HepG2 (cell line): ENCODE data around the gene BUB1. TPM values are rescaled to one million over a fixed set of nuclear protein-coding genes. Genes with fewer than 3 reads are reported as not detected.

Source experiments
- ATAC-seq: fragments of 200-7000 bp; cut with Tn5 transposase; 3 replicates; pipeline ENCODE4 v1.9.1; 2020; ENCODE audit warnings: mild to moderate bottlenecking, moderate library complexity
- BruUV-seq: library from RNA; stranded (reverse); fragments of 400-500 nt; replicated peaks from 2 replicates; lab custom pipeline; 2021; lab: Mats Ljungman, UMichigan
- CTCF ChIA-PET: fragments of 300-600 bp; formaldehyde crosslinking; extraction: SDS; loops from one replicate; lab custom pipeline; 2021; ENCODE audit warnings: low total read pairs, inconsistent platforms, low intra/inter-chr PET ratio; lab: Yijun Ruan, JAX
- POLR2A ChIA-PET: fragments of 350-600 bp; sonication (Branson Sonifier 250); formaldehyde crosslinking; loops from one replicate; lab custom pipeline; 2020; ENCODE audit warnings: antibody characterized with exemption, inconsistent platforms; lab: Yijun Ruan, JAX
- DNase-seq: peaks from one replicate; pipeline ENCODE4 v3.0.0-alpha.2; 2015; ENCODE audit warnings: low spot score
- FAIRE-seq: peaks from 3 replicates; lab custom pipeline; 2011; peaks lifted over from hg19 to GRCh38; lab: Jason Lieb, UNC
- H2AFZ ChIP-seq: one replicate; pipeline ENCODE4 v1.6.1; 2011; ENCODE audit warnings: low read length, inconsistent platforms
- H3K27ac ChIP-seq: fragments of 300-600 bp; 3 replicates; pipeline ENCODE4 v1.8.0; 2011; ENCODE audit warnings: mixed run types, mild to moderate bottlenecking, mixed read lengths, low read length, inconsistent platforms; ENCODE audit not compliant: insufficient read depth; ENCODE audit errors: extremely low read length
- H3K27me3 ChIP-seq, 2 experiments: fragments of 200-600 bp in 1 of 2; 2 replicates in 1 of 2; 3 replicates in 1 of 2; pipeline versions ENCODE4 v1.6.0 to v1.8.0; 2011; ENCODE audit warnings: low read length in 2 of 2, mild to moderate bottlenecking in 2 of 2, moderate library complexity in 2 of 2, inconsistent platforms in 1 of 2; ENCODE audit not compliant: insufficient read depth in 2 of 2, control insufficient read depth in 1 of 2
- H3K36me3 ChIP-seq, 2 experiments: fragments of 200-600 bp in 1 of 2; replicated peaks in 1 of 2; 2 replicates in 1 of 2; 3 replicates in 1 of 2; pipeline versions ENCODE4 v1.5.1 to v1.8.0; 2011; ENCODE audit warnings: low read length in 2 of 2, inconsistent platforms in 1 of 2; ENCODE audit not compliant: insufficient read depth in 2 of 2, control insufficient read depth in 1 of 2
- H3K4me1 ChIP-seq: 2 replicates; pipeline ENCODE4 v1.5.1; 2012; ENCODE audit warnings: low read length, inconsistent platforms; ENCODE audit not compliant: insufficient read depth
- H3K4me2 ChIP-seq: 2 replicates; pipeline ENCODE4 v1.6.0; 2011; ENCODE audit warnings: low read depth, low read length, inconsistent platforms
- H3K4me3 ChIP-seq, 3 experiments: fragments of 200-600 bp in 1 of 3; sonication (generic), shearing (Covaris generic) in 1 of 3; replicated peaks in 1 of 3; 2 replicates each; pipeline ENCODE4 v1.5.1; 2011 to 2016; ENCODE audit warnings: low read length in 3 of 3, inconsistent platforms in 2 of 3, low read depth in 2 of 3, mild to moderate bottlenecking in 2 of 3, control low read depth in 1 of 3, mixed read lengths in 1 of 3; ENCODE audit not compliant: insufficient read depth in 1 of 3
- H3K79me2 ChIP-seq: one replicate; pipeline ENCODE4 v1.6.1; 2011; ENCODE audit warnings: low read length, inconsistent platforms; ENCODE audit not compliant: insufficient read depth
- H3K9ac ChIP-seq: 2 replicates; pipeline ENCODE4 v1.6.0; 2011; ENCODE audit warnings: mild to moderate bottlenecking, low read depth, low read length, inconsistent platforms; ENCODE audit not compliant: insufficient read depth
- H3K9me3 ChIP-seq: 2 replicates; pipeline ENCODE4 v1.5.1; 2012; ENCODE audit warnings: mild to moderate bottlenecking, low read length
- H4K20me1 ChIP-seq: 2 replicates; pipeline ENCODE4 v1.6.0; 2011; ENCODE audit warnings: inconsistent platforms, mild to moderate bottlenecking, low read length, moderate library complexity; ENCODE audit not compliant: insufficient read depth
- FOXO1 ChIP-seq: sonication (generic); formaldehyde crosslinking; IDR thresholded peaks from 2 replicates; pipeline ENCODE4 v1.4.0; 2020; ENCODE audit warnings: missing genetic modification reagents
- MBNL3 ChIP-seq: fragments of 250-450 bp; sonication (Bioruptor Pico); conservative IDR thresholded peaks from 2 replicates; pipeline ENCODE4 v1.8.0; 2022; ENCODE audit warnings: mild to moderate bottlenecking, inconsistent platforms
- NFIC ChIP-seq: IDR thresholded peaks from 2 replicates; pipeline ENCODE4 v1.6.1; 2012; ENCODE audit warnings: mild to moderate bottlenecking, low read length, inconsistent platforms
- PHF20 ChIP-seq: sonication (generic); formaldehyde crosslinking; IDR thresholded peaks from 2 replicates; pipeline ENCODE4 v1.5.0; 2020; ENCODE audit warnings: mild to moderate bottlenecking, missing genetic modification reagents
- POLR2AphosphoS2 ChIP-seq: IDR thresholded peaks from 2 replicates; pipeline ENCODE4 v1.6.1; 2011; ENCODE audit warnings: low read depth, low read length, improper control_type of control experiment
- ZNF589 ChIP-seq: sonication (generic); formaldehyde crosslinking; conservative IDR thresholded peaks from 2 replicates; pipeline ENCODE4 v1.8.0; 2022; ENCODE audit warnings: mild to moderate bottlenecking, moderate library complexity, missing genetic modification reagents
- ZNF674 ChIP-seq: sonication (generic); formaldehyde crosslinking; IDR thresholded peaks from 2 replicates; pipeline ENCODE4 v1.5.0; 2020; ENCODE audit warnings: low read depth, mild to moderate bottlenecking, missing genetic modification reagents
- ZNF780A ChIP-seq: sonication (generic); formaldehyde crosslinking; IDR thresholded peaks from 2 replicates; pipeline ENCODE4 v1.8.0; 2022; ENCODE audit warnings: mild to moderate bottlenecking, missing genetic modification reagents, moderate library complexity
- ZNF841 ChIP-seq: sonication (generic); formaldehyde crosslinking; IDR thresholded peaks from 2 replicates; pipeline ENCODE4 v1.8.1; 2023; ENCODE audit warnings: missing genetic modification reagents, borderline replicate concordance
- WGBS: methylation state at CpG from one replicate; pipeline ENCODE4 v1.1.6; 2017; ENCODE audit warnings: low lambda C conversion rate; 5-methylcytosine and 5-hydroxymethylcytosine counted together
- in situ Hi-C: cut with HindIII; loops from 2 replicates; pipeline ENCODE4 v1.10.0; 2017; ENCODE audit warnings: low pct_unique_long_range_greater_than_20kb; ENCODE audit not compliant: extremely low pct_ligation_motif_present
- intact Hi-C: fragments of 100-400 bp; cut with micrococcal nuclease; formaldehyde crosslinking; loops from one replicate; pipeline ENCODE4 v1.10.0; 2022; ENCODE audit not compliant: unreplicated experiment
- polyA plus RNA-seq, 8 experiments: library from polyadenylated mRNA; depleted of rRNA in 3 of 8; stranded (reverse) in 7 of 8; unstranded in 1 of 8; fragments of >200 nt; fragmentation: Illumina TruSeq in 4 of 8; extraction: Trizol in 4 of 8; gene quantifications; 2 replicates each; pipeline versions ENCODE4 v1.2.1 to v1.2.3, GENCODE V29; 2011 to 2016; ENCODE audit warnings: low read depth in 4 of 8, missing spikeins in 1 of 8, mixed read lengths in 1 of 8; ENCODE audit not compliant: insufficient read depth in 1 of 8
- total RNA-seq, 5 experiments: library from RNA; depleted of rRNA; stranded (reverse); fragments of >200 nt; fragmentation: Illumina TruSeq; extraction: Trizol; gene quantifications; 2 replicates each; pipeline ENCODE4 v1.2.3, GENCODE V29; 2016; ENCODE audit warnings: low read depth in 1 of 5
- TF ChIP-seq, protein P1 (sequence below): sonication (generic); formaldehyde crosslinking; IDR thresholded peaks from 2 replicates; pipeline ENCODE4 v1.5.1; 2020; ENCODE audit warnings: mild to moderate bottlenecking, missing genetic modification reagents, borderline replicate concordance
- TF ChIP-seq, protein P2 (sequence below): sonication (generic); formaldehyde crosslinking; IDR thresholded peaks from 2 replicates; pipeline ENCODE4 v1.4.0; 2020; ENCODE audit warnings: missing genetic modification reagents

Gene BUB1
- total and polyA plus RNA-seq, 2 of the 13 experiments (the other 11 are each of a cell fraction or from before 2014, with no cell fraction given) = 27.8 to 52.6 TPM

DNA sequence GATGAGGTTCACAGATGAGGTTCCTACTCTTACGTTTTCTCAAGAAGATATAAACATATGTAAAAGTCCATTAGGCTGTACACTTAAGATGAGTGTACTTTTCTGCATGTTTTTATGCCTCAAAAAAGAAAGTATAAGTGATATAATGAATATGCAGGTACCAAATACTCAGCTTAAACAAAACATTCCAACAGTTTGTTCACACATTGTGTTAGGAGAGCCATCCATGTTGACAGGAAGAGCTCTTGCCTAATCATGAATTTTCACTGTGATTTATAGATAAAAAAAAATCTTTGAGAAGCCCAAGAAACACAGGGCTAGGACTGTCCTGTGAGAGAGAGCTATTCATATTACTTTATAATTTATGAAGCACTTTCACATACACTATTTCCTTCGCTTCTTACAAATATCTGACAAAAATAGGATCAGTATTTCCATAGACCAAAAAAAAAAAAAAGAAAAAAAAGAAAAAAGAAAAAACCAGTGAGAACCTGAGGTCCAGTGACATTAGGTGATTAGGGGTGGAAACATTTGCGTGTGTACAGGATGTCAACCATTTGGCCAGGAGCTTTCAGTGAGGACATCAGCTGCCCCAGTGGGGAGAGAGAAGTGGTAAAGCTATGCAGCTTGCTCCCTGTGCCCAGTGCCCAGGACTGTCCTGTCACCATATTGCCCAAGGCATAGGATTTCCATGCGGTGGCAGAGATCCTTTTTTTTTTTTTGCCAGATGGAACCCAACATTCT, 38.7 kb downstream of the BUB1 start:
- POLR2A ChIA-PET = no interaction called here
- TF ChIP-seq PHF20 (no peak), ZNF780A (no peak), ZNF841 (CRISPR knock-in tag) (no peak), NFIC (no peak), ZNF674 (CRISPR knock-in tag) (no peak), MBNL3 (CRISPR knock-in tag) (no peak), POLR2AphosphoS2 (no peak), FOXO1 (CRISPR knock-in tag) (no peak), ZNF589 (CRISPR knock-in tag) (no peak)
- TF ChIP-seq, protein P1, sequence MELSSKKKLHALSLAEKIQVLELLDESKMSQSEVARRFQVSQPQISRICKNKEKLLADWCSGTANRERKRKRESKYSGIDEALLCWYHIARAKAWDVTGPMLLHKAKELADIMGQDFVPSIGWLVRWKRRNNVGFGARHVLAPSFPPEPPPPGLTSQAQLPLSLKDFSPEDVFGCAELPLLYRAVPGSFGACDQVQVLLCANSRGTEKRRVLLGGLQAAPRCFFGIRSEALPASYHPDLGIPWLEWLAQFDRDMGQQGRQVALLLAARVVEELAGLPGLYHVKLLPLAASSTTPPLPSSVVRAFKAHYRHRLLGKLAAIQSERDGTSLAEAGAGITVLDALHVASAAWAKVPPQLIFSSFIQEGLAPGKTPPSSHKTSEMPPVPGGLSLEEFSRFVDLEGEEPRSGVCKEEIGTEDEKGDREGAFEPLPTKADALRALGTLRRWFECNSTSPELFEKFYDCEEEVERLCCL (CRISPR knock-in tag) = no peak
- TF ChIP-seq, protein P2, sequence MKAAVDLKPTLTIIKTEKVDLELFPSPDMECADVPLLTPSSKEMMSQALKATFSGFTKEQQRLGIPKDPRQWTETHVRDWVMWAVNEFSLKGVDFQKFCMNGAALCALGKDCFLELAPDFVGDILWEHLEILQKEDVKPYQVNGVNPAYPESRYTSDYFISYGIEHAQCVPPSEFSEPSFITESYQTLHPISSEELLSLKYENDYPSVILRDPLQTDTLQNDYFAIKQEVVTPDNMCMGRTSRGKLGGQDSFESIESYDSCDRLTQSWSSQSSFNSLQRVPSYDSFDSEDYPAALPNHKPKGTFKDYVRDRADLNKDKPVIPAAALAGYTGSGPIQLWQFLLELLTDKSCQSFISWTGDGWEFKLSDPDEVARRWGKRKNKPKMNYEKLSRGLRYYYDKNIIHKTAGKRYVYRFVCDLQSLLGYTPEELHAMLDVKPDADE (CRISPR knock-in tag) = no peak
- no peak overlapping the region for H2AFZ ChIP-seq
- CTCF ChIA-PET = no interaction called here
- no peaks in the 10 kb centered on the region for H3K9me3 ChIP-seq
- 97% methylated on average over 4 of the region's 4 CpGs for WGBS
- H3K27me3 ChIP-seq = no peaks in the 10 kb centered on the region
- intact Hi-C loops = no loop called here
- no peaks in the 10 kb centered on the region for H4K20me1 ChIP-seq
- H3K36me3 ChIP-seq = peaks cover 18 to 70% of the 10 kb centered on the region in 2 experiments
- BruUV-seq = no TSS peak
- no peak overlapping the region for H3K9ac ChIP-seq
- DNase-seq (no peak), ATAC-seq (no peak), FAIRE-seq (no peak)
- H3K27ac ChIP-seq = no peak overlapping the region
- no peak overlapping the region for H3K4me3 ChIP-seq
- no peaks in the 10 kb centered on the region for H3K4me1 ChIP-seq
- no peaks in the 10 kb centered on the region for H3K79me2 ChIP-seq
- H3K4me2 ChIP-seq = no peak overlapping the region
- in situ Hi-C loops = no loop called here
